DND-41 (cell line): Measurements from ENCODE around the gene SGK1.

Source experiments
- ATAC-seq: fragments of 200-7000 bp; cut with Tn5 transposase; 3 replicates; pipeline ENCODE4 v1.9.1; 2021; ENCODE audit warnings: low read depth; ENCODE audit not compliant: insufficient read depth
- DNase-seq: peaks from one replicate; pipeline ENCODE4 v3.0.0-alpha.2; 2020
- H2AFZ ChIP-seq: 2 replicates; pipeline ENCODE4 v1.6.0; 2012; ENCODE audit warnings: low read depth, low read length
- H3K27ac ChIP-seq: 2 replicates; pipeline ENCODE4 v1.5.1; 2012; ENCODE audit warnings: low read length, inconsistent platforms
- H3K27me3 ChIP-seq: fragments of 200-600 bp; sonication (generic); 2 replicates; pipeline ENCODE4 v1.6.0; 2012; ENCODE audit warnings: low read length, mild to moderate bottlenecking, inconsistent platforms; ENCODE audit not compliant: insufficient read depth, poor library complexity
- H3K36me3 ChIP-seq: 2 replicates; pipeline ENCODE4 v1.5.1; 2012; ENCODE audit warnings: low read length, inconsistent platforms; ENCODE audit not compliant: insufficient read depth
- H3K4me1 ChIP-seq: 2 replicates; pipeline ENCODE4 v1.5.1; 2012; ENCODE audit warnings: mild to moderate bottlenecking, low read length; ENCODE audit not compliant: insufficient read depth
- H3K4me2 ChIP-seq: 2 replicates; pipeline ENCODE4 v1.6.0; 2012; ENCODE audit warnings: mild to moderate bottlenecking, moderate library complexity, low read length, inconsistent platforms; ENCODE audit not compliant: insufficient read depth
- H3K4me3 ChIP-seq, 2 experiments: fragments of 200-600 bp in 1 of 2; shearing (Covaris generic) in 1 of 2; 2 replicates each; pipeline ENCODE4 v1.5.1; 2012 to 2016; ENCODE audit warnings: inconsistent platforms in 2 of 2, low read length in 2 of 2, mild to moderate bottlenecking in 2 of 2, low read depth in 1 of 2, moderate library complexity in 1 of 2
- H3K79me2 ChIP-seq: 2 replicates; pipeline ENCODE4 v1.6.0; 2012; ENCODE audit warnings: low read length, inconsistent platforms; ENCODE audit not compliant: insufficient read depth
- H3K9ac ChIP-seq: 2 replicates; pipeline ENCODE4 v1.6.0; 2012; ENCODE audit warnings: low read depth, mild to moderate bottlenecking, inconsistent platforms, low read length, moderate library complexity
- H3K9me3 ChIP-seq: 2 replicates; pipeline ENCODE4 v1.5.1; 2012; ENCODE audit warnings: low read length, moderate library complexity, mild to moderate bottlenecking, inconsistent platforms; ENCODE audit not compliant: insufficient read depth, severe bottlenecking
- H4K20me1 ChIP-seq: 2 replicates; pipeline ENCODE4 v1.6.0; 2012; ENCODE audit warnings: low read length; ENCODE audit not compliant: insufficient read depth
- EZH2 ChIP-seq: IDR thresholded peaks from 3 replicates; pipeline ENCODE4 v1.6.1; 2012; ENCODE audit warnings: borderline replicate concordance, low read depth, mild to moderate bottlenecking, moderate library complexity, low read length, inconsistent platforms; ENCODE audit not compliant: severe bottlenecking
- TF ChIP-seq, protein P1 (sequence below): IDR thresholded peaks from 2 replicates; pipeline ENCODE4 v1.5.1; 2012; ENCODE audit warnings: borderline replicate concordance, low read length, moderate library complexity, mild to moderate bottlenecking; ENCODE audit not compliant: poor library complexity, severe bottlenecking; ENCODE audit errors: extremely low read depth

SGK1 gene

DNA sequence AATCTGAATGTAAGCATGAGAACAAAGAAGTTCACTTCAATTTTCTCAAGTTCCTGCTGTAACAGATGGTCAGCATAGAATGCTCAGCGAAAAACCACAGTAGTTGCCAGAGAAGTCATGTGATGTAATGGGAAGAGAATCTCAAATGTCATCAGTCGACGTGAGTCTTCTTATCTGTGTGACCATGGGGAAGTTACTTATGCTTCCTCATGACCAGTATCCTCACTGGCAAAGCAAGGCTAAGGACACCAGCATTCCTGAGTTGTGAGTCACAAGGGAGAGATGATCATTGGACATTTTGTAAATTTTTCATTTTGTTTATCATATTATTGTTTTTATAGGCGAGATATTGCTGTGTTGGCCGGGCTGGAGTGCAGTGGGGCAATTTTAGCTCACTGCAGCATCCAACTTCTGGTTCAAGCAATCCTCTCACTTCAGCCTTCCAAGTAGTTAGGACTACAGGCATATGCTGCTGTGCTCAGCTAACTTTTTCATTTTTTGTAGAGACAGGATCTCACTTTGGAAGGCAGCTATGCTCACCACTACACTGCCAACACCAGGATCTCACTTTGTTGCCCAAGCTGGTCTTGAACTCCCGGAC lies 21.9 kb downstream of the SGK1 start:
- ATAC-seq (no peak), DNase-seq (no peak)
- Histone ChIP-seq H3K9me3 (no peaks in the 10 kb centered on the region), H3K9ac (no peak overlapping the region), H3K4me2 (no peak overlapping the region), H3K4me3 (no peak overlapping the region), H3K27me3 (no peaks in the 10 kb centered on the region), H3K4me1 (no peaks in the 10 kb centered on the region), H2AFZ (no peak overlapping the region), H3K27ac (no peak overlapping the region), H3K79me2 (no peaks in the 10 kb centered on the region), H4K20me1 (no peaks in the 10 kb centered on the region), H3K36me3 (no peaks in the 10 kb centered on the region)
- TF ChIP-seq, protein P1, sequence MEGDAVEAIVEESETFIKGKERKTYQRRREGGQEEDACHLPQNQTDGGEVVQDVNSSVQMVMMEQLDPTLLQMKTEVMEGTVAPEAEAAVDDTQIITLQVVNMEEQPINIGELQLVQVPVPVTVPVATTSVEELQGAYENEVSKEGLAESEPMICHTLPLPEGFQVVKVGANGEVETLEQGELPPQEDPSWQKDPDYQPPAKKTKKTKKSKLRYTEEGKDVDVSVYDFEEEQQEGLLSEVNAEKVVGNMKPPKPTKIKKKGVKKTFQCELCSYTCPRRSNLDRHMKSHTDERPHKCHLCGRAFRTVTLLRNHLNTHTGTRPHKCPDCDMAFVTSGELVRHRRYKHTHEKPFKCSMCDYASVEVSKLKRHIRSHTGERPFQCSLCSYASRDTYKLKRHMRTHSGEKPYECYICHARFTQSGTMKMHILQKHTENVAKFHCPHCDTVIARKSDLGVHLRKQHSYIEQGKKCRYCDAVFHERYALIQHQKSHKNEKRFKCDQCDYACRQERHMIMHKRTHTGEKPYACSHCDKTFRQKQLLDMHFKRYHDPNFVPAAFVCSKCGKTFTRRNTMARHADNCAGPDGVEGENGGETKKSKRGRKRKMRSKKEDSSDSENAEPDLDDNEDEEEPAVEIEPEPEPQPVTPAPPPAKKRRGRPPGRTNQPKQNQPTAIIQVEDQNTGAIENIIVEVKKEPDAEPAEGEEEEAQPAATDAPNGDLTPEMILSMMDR, result no peak
- TF ChIP-seq EZH2, result no peak

DNA sequence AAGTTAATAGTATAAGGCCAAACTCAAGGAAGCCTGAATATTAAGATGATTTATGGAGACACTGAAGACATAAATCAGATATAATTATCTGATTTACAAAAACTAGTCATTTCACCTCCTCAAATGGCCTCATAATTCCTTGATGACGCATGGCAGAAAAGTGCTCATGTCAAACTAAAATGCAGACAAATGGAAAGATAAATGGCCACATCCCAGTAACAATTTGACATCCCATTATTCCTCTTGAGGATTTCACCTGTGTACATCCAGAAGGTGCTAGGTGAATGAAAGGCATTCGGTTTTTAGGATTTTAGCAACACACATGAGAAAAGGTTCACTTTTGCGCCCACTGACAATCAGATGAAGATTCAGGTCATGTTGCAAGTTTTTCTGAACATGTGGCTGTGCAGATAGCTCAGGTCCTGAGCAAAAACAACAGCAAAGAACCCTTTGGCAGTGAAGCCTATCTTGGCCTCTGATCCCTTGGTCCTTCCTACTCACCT lies 24.2 kb downstream of the SGK1 start:
- H3K9me3 ChIP-seq, result no peaks in the 10 kb centered on the region
- peaks cover 8% of the 10 kb centered on the region for H3K4me1 ChIP-seq
- H3K4me2 ChIP-seq, result no peak overlapping the region

DNA sequence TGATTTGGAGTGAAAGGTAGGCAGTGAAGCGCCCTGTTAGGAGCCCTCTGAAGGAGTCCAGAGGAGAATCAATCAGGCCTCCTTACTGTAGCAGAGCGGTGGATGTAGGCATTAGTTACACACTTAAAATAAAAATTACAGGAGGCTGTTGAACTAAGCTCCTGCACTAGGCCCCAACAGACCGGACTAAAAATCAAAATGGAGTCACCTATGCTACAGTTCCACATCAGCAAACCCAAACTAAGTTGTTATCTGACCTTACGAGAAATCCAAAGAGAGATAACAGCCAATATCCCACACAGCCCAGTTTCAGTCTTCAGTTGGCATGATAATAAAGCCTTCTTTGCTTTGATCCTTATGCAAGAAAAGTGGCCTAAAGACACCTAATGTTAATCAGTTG lies 26.8 kb downstream of the SGK1 start:
- Histone ChIP-seq H3K9ac (no peak overlapping the region), H3K36me3 (no peaks in the 10 kb centered on the region), H3K27ac (no peak overlapping the region), H3K4me2 (no peak overlapping the region), H3K4me3 (no peak overlapping the region), H4K20me1 (no peaks in the 10 kb centered on the region), H3K9me3 (no peaks in the 10 kb centered on the region), H3K4me1 (peaks cover 18% of the 10 kb centered on the region), H3K27me3 (no peaks in the 10 kb centered on the region), H3K79me2 (no peaks in the 10 kb centered on the region), H2AFZ (no peak overlapping the region)
- ATAC-seq (no peak), DNase-seq (no peak)
- TF ChIP-seq EZH2, result no peak
- TF ChIP-seq, protein P1, result no peak

More for the DNA sequence above, 24.2 kb downstream of the SGK1 start:
- H3K79me2 ChIP-seq, result no peaks in the 10 kb centered on the region
- TF ChIP-seq EZH2, result no peak
- TF ChIP-seq, protein P1, result no peak
- no peaks in the 10 kb centered on the region for H3K27me3 ChIP-seq
- H3K27ac ChIP-seq, result no peak overlapping the region
- no peaks in the 10 kb centered on the region for H3K36me3 ChIP-seq
- H3K9ac ChIP-seq, result no peak overlapping the region
- DNase-seq (no peak), ATAC-seq (no peak)
- no peak overlapping the region for H2AFZ ChIP-seq
- no peaks in the 10 kb centered on the region for H4K20me1 ChIP-seq
- H3K4me3 ChIP-seq, result no peak overlapping the region
